DMS153 (cell line): Measurements from ENCODE around the gene MRPL2.
A peak's percentile ranks its signal among the peaks of the same experiment; 100 is the strongest.
"Not testable (repeated sequence)": the region's sequence is repeated elsewhere in the genome, so short reads cannot be mapped to it uniquely, and the experiment has no call there.

ENCODE experiments used
- DNase-seq: peaks from one replicate; lab custom pipeline; 2025; lab: John Stamatoyannopoulos, UW

Gene MRPL2

GRCh38 chr6:43082806-43083655, 23.8 kb upstream of the MRPL2 start:
- no peak for DNase-seq

GRCh38 chr6:43081922-43082321, 22.7 kb upstream of the MRPL2 start:
- not testable (repeated sequence) for DNase-seq

GRCh38 chr6:43081043-43081442, 21.8 kb upstream of the MRPL2 start:
- no peak for DNase-seq

- DNase-seq, result no peak
These were observed 19.5 kb upstream of the MRPL2 start for GRCh38 chr6:43078691-43079090.

- no peak for DNase-seq
These were observed 18.8 kb upstream of the MRPL2 start for GRCh38 chr6:43077981-43078511.

GRCh38 chr6:43077333-43077809, 18.1 kb upstream of the MRPL2 start:
- no peak for DNase-seq

GRCh38 chr6:43076464-43077332, 17.5 kb upstream of the MRPL2 start:
- DNase-seq, result no peak

GRCh38 chr6:43075670-43076463, 16.6 kb upstream of the MRPL2 start, which contains the start of gene PTK7:
Gene PTK7 (plus strand): TSS chr6:43076314. CDS start chr6:43076489, 175 bp downstream.
- peak; percentile 12 for DNase-seq

- no peak for DNase-seq
These were observed 15.8 kb upstream of the MRPL2 start for GRCh38 chr6:43074847-43075669.

GRCh38 chr6:43070028-43070632, 10.9 kb upstream of the MRPL2 start:
- peak; percentile 23 for DNase-seq

- no peak for DNase-seq
These were observed 3.6 kb upstream of the MRPL2 start for GRCh38 chr6:43062818-43063217.

GRCh38 chr6:43061861-43062260, 2.6 kb upstream of the MRPL2 start:
- no peak for DNase-seq

GRCh38 chr6:43060755-43061633, 1.8 kb upstream of the MRPL2 start:
- DNase-seq, result no peak

GRCh38 chr6:43060034-43060754, 960 bp upstream of the MRPL2 start:
- DNase-seq, result no peak

GRCh38 chr6:43058531-43058930, 703 bp downstream of the MRPL2 start:
- DNase-seq, result no peak

- DNase-seq, result no peak
These were observed 3.3 kb downstream of the MRPL2 start for GRCh38 chr6:43055966-43056365.

GRCh38 chr6:43054206-43054943, 4.9 kb downstream of the MRPL2 start:
- DNase-seq, result no peak
